ENCODE results near the gene WRNIP1. TPM values are rescaled to one million over a fixed set of nuclear protein-coding genes. Genes with fewer than 3 reads are reported as not detected.

The WRNIP1 gene
- total and polyA plus RNA-seq, 10 of the 15 experiments (the other 5 are each of a cell fraction or from before 2014, with no cell fraction given): 9.3 to 30.5 (median 24.3) TPM

DNA sequence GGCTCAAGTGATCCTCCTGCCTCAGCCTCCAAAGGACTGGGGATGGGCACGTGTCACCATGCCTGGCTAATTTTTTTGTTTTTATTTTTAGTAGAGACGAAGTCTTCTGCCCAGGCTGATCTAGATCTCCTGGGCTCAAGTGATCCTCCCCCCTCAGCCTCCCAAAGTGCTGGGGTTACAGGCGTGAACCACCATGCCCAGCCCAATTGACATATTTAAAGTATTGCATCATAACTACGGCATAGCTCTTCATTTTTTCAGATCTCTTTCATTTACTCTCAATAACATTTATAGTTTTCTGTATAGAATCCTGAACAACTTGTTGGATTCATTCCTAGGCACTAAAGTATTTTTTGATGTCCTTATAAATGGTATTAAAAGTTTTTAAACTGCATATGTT lies 63.4 kb downstream of the WRNIP1 start (continued):
- TF ChIP-seq, protein P1, sequence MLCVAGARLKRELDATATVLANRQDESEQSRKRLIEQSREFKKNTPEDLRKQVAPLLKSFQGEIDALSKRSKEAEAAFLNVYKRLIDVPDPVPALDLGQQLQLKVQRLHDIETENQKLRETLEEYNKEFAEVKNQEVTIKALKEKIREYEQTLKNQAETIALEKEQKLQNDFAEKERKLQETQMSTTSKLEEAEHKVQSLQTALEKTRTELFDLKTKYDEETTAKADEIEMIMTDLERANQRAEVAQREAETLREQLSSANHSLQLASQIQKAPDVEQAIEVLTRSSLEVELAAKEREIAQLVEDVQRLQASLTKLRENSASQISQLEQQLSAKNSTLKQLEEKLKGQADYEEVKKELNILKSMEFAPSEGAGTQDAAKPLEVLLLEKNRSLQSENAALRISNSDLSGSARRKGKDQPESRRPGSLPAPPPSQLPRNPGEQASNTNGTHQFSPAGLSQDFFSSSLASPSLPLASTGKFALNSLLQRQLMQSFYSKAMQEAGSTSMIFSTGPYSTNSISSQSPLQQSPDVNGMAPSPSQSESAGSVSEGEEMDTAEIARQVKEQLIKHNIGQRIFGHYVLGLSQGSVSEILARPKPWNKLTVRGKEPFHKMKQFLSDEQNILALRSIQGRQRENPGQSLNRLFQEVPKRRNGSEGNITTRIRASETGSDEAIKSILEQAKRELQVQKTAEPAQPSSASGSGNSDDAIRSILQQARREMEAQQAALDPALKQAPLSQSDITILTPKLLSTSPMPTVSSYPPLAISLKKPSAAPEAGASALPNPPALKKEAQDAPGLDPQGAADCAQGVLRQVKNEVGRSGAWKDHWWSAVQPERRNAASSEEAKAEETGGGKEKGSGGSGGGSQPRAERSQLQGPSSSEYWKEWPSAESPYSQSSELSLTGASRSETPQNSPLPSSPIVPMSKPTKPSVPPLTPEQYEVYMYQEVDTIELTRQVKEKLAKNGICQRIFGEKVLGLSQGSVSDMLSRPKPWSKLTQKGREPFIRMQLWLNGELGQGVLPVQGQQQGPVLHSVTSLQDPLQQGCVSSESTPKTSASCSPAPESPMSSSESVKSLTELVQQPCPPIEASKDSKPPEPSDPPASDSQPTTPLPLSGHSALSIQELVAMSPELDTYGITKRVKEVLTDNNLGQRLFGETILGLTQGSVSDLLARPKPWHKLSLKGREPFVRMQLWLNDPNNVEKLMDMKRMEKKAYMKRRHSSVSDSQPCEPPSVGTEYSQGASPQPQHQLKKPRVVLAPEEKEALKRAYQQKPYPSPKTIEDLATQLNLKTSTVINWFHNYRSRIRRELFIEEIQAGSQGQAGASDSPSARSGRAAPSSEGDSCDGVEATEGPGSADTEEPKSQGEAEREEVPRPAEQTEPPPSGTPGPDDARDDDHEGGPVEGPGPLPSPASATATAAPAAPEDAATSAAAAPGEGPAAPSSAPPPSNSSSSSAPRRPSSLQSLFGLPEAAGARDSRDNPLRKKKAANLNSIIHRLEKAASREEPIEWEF (IDR thresholded peaks at IDR 0.05; ENCODE audit: insufficient replicate concordance, low read depth, low read length): no peak
- TF ChIP-seq PAX8 (IDR thresholded peaks at IDR 0.05) (no peak), NRF1 (conservative IDR thresholded peaks at IDR 0.05; ENCODE audit: low read depth, low read length) (no peak), EZH2 (IDR thresholded peaks at IDR 0.05; ENCODE audit: borderline replicate concordance, control insufficient read depth, low read depth, low read length) (no peak), ZNF217 (IDR thresholded peaks at IDR 0.05) (no peak), SMAD5 (IDR thresholded peaks at IDR 0.05; ENCODE audit: low read depth) (no peak), SP1 (IDR thresholded peaks at IDR 0.05; ENCODE audit: low read depth, low read length) (no peak)

DNA sequence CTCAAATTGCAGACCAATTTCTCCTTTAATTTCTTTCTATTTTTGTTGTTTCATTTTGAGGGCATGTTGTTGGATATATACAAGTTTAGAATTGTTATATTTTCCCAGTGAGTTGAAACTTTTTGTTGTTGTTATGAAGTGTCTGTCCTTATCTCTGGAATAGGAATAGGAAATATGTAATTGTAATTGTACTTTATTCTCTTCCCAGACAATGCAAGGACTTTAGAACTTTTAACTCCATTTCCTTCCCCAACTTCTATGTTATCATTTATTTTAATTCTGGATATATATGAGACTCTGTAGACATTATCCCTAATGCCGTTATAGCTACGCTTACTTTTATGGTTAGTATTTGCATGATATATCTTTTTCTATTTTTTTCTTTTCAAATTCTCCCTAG lies 64.1 kb downstream of the WRNIP1 start:
- H3K79me2 ChIP-seq (ENCODE audit: control insufficient read depth, insufficient read depth, low read length): no peaks in the 10 kb centered on the region
- H3K27ac ChIP-seq (ENCODE audit: control insufficient read depth, insufficient read depth): no peak overlapping the region
- FAIRE-seq: no peak
- H4K20me1 ChIP-seq (ENCODE audit: control insufficient read depth, insufficient read depth): no peaks in the 10 kb centered on the region
- H3K9ac ChIP-seq (ENCODE audit: control insufficient read depth, insufficient read depth, low read length): no peak overlapping the region
- no peak for ATAC-seq
- no peak overlapping the region for H3K4me3 ChIP-seq
- H3K4me1 ChIP-seq (ENCODE audit: control insufficient read depth, insufficient read depth, low read length): no peaks in the 10 kb centered on the region
- RAD21 ChIA-PET (ENCODE audit: unreplicated experiment): no interaction called here
- 98% methylated on average over 2 of the region's 2 CpGs for WGBS (ENCODE audit: insufficient coverage, insufficient replicate concordance, low lambda C conversion rate, missing lambda C conversion rate)
- CTCF ChIA-PET: interaction anchor here (1.1 kb wide), 1 partner anchor 102 kb away, joined by 3 read pairs; no protein-coding TSS in a partner anchor
- no peaks in the 10 kb centered on the region for H3K36me3 ChIP-seq (ENCODE audit: control insufficient read depth in 2 of 2, insufficient read depth in 2 of 2, low read length in 1 of 2)
- no TSS peak for BruUV-seq (replicated peaks)
- intact Hi-C loops (cut with micrococcal nuclease; ENCODE audit: unreplicated experiment): no loop called here
- no peak overlapping the region for H3K4me2 ChIP-seq (ENCODE audit: control insufficient read depth, insufficient read depth)
- DNase-seq (ENCODE audit: low read depth, low spot score): no peak
- POLR2A ChIA-PET: no interaction called here
- SMC1A ChIA-PET (ENCODE audit: uncharacterized antibody, unreplicated experiment): interaction anchor here (1.0 kb wide), 1 partner anchor 13 kb away, joined by 3 read pairs; the partner anchor contains the start of gene SERPINB1
- no peaks in the 10 kb centered on the region for H3K9me3 ChIP-seq (replicated peaks; ENCODE audit: control insufficient read depth, insufficient read depth, low read length)
- peaks cover 0 to 2% of the 10 kb centered on the region in 2 experiments; a peak in 2 of 4 replicates for H3K27me3 ChIP-seq (replicated peaks in 1 of 2; ENCODE audit: control insufficient read depth in 2 of 2, insufficient read depth in 2 of 2, low read length in 1 of 2)
- in situ Hi-C loops (cut with MboI): no loop called here
- TF ChIP-seq RAD21 (IDR thresholded peaks at IDR 0.05; ENCODE audit: insufficient read depth, low read depth, low read length) (no peak), SIN3A (IDR thresholded peaks at IDR 0.05; ENCODE audit: low read depth, low read length) (no peak), GATAD2B (conservative IDR thresholded peaks at IDR 0.05; ENCODE audit: low read depth) (no peak)
- H2AFZ ChIP-seq (ENCODE audit: control insufficient read depth, low read depth, low read length): no peak overlapping the region

Data from GM12878 (cell line).